NOMO-1 treated with DMSO at 0.1 percent for 48 hours (cell line): Measurements from ENCODE around the gene MPZL1.

Source experiments
- DNase-seq: peaks from one replicate; lab custom pipeline; 2025; ENCODE audit not compliant: unreplicated experiment; lab: John Stamatoyannopoulos, UW

The MPZL1 gene

DNA sequence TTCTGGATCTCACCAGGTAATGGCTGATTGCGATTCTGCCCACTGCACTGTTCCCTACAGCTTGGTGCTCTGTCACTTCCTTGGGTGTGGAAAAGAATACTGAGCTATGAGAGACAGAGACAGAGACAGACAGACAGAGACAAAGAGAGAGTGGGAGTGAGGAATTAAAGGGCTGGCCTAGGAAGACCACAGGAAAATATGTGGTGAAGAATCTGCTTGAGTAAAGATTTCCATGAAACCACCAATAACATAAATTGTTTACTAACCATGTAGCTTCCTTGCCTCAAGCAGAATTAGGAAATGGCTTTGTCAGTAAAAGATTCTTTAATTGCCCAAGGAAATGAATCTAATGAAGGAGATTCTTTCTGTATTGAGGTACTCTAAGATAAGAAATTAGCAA is 54.4 kb downstream of the MPZL1 start:
- DNase-seq: no peak

DNA sequence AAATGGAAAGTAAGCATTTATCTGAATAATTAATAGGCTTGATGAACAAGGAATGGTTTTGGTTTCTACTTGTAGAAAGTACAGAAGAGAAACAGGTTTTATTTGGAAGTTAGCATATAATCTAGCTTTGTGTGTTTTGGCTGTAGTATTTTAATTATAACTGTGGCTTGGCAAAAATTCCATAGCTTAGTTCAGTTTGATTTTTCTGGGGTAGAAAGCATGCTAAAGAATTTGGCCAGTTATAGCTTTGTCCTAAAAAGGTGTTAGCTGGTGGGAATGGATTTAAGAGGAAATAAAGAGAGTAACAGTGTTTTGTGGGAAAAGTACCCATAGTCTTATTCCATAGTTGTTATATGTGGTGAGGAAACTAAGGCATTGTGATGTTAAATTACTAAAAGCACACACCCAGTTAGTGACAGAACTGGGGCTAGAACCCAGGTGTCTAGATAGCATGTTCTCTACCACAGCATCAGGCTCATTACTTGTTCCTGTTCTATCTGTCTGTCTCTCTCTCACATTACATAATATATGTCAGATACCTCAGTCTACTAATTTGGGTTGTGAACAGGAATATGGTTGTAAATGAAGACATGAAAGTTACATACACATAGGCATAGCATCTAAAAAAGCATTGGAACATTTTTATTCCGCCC is 55.0 kb downstream of the MPZL1 start:
- no peak for DNase-seq

DNA sequence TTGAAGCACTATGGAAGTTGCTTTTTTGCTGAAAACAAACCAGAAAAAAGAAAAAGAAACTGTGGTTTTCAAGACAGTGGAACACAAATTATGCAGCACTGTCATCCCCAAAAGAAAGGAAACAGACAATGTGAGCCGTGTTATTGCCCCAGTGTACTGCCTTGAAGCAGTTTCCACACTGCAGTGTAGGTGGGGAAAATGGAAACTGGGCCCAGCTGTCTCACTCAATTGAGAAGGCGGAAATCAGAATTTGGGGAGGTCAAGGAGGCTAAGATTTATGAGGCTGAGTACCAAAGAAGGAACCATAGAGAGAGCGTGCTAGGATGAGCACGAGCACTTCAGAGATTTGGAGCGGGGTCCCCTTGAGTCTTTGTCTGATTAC is 55.5 kb downstream of the MPZL1 start:
- DNase-seq: no peak

DNA sequence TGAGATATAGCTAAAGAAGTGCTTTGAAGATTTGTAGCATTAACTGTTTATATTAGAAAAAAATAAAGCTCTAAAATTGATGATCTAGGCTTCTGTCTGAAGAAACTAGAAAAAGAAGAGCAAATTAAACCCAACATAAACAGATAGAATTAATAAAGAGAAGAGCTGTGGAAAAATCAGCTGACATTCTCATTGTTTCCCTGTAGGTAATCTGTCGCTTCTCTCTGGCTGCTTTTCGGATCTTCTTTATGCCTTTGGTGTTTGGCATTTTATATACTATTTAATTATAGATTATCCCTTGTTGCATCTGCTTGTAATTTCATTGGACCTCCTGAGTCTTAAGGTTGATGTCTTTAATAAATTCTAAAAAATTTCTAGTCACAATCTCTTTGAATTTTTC is 59.8 kb downstream of the MPZL1 start:
- no peak for DNase-seq

DNA sequence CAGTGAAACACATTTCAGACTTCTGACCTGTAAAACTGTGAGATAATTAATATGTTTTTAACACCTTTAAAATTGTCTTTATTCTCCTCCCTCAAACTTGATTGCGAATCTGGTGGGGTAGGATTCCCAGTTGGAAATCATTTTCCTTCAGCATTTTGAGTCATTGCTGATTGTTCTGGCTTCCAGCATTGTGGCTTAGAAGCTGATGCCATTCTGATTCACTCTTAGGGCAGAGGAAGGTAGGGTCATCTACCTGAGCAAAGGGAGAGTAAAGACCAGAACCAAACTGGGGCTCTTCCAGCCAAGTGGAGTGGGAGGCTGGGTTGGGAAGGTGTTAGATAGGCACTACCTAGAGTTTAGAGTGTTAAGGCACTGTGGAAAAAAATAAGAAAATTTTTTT is 61.2 kb downstream of the MPZL1 start:
- DNase-seq: no peak

DNA sequence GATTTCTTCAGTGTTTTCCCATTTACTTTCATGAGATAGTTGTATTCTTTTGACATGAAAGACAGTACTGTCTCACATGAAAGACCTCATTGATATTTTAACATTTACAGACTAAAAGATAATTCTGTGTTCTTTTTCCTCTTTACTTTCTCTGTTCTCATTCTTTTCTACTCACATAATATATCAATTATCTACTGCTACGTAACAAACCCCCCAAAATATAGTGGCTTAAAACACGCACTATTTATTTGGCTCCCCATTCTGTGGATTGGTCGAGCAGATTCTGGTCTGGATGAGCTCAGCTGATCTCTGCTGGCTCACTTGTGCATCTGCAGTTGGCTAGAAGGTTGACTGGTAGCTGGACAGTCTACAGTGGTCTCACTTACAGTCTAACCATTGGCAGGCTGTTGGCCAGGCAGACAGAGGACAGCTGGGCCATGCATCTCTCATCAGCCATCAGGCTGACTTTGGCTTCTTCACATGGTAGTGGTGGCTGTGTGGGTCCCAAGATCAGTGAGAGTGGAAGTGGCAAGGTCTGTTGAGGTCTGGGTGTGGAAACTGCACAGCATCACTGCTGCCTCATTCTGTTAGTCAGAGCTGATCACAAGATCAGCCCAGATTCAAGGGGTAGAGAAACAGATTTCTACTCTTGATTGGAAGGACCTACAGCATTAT is 63.2 kb downstream of the MPZL1 start:
- no peak for DNase-seq

DNA sequence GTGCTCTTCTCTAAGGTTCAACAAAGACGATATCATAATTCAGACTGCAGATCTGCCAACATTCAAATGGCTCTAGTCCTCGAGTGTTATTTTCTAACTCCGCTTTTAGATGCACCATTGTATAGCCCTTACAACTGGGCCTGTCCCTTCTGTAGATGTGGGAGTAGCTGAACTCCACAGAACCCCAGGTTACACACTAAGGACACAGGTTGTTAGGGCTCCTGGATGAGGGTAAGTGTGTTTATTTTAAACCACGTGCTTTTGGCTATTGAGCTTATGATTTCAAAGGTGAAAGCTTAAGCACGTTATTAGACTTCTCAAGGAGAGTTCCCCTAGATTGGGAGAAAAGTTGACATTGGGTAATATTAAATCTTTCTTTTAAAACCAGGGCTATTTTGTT is 64.7 kb downstream of the MPZL1 start:
- no peak for DNase-seq

DNA sequence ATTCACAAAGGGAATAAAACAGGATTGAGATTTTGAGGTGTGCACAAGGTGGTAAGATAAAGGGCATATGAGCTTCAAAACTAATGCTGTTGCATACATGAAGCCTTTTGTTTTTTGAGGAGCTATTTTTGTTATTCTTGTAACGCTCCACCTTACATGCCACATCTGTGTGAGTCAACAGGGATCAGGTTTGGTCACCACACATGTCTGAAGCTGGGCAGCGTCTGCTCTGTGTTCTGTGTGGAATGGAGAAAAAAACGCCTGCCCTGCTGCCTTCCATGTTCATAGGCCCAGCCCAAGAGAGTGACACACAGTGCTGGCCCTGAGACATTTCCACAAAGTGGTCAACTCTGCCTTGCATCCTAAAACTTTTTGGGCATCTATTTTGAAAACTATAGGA is 67.7 kb downstream of the MPZL1 start:
- DNase-seq: no peak

DNA sequence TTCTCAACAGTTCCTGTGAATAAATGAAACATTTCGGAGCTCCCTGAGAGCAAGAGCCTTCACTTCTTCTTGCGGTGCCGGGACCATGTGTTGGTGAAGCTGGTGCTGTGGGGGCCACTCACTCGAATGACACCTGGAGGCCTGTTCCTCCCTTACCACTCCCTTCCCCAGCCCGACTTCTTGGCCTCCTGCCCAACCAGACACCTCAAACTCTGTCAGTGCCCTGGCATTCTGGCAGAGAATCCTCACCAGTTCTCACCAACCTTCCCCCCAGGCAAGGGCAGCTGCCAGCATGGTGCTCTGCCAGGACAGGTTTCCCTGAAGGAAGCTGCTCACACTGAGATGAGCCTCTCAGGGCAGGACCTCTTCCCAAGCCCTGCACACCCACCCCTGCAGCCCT is 68.3 kb downstream of the MPZL1 start:
- DNase-seq: no peak

DNA sequence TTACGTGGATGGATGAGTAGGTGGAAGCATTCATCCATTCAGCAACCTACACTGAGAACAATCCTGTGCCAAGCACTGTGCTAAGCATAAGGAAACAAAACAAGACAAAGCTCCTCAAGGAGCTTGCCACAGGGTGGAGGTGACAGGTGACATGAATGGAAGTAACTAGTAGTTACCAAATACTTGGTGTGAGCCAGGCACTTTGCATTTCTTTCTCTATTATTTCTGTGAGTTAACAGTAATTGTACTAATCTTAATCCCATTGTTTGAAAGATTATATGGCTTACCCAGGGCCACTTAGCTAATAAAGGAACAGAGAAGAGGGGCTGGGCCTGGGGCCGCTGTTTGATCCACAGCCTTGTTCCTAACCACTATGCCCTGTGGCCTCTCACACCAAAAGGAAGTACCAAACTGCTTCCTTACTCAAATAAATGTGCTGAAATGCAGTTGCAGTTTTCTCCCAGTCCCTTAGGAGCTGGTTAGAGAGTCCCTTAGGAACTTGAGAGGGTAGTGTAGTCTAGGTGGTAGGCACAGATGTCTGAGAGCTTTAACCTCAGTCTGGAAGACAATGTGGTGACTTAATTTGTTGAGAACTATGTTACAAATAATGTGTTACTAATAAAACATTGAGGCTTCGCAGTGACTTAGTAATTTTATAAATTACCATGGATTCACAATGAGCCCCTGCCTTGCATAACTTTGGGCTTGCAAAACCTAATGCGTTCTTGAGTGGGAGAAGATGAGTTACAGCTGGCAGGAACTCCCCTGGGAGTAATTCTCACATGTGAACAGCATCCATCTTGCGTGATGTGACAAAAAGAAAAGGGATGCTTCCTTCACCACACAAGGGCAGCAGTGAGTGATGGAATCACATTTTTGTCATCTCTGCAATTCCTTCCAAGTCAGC is 69.8 kb downstream of the MPZL1 start:
- peak; percentile 57 for DNase-seq

DNA sequence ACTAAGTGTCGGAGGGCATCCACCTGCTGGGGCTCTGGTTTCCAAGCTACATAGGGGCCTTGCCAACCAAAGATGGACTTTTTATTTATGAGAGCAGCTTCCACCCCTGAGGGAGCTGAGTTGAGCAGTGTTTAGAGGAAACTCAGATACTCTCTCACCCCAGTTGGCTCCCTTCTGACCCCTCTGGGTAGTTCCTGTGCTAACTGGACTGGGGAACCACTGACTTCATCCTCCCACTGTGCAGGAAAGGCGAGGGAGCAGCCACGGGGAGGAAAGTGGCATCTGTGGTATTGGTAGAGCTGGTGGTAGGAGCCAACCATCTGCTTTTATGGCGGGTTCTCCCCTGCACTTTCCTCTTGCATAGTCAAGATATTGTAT is 70.4 kb downstream of the MPZL1 start:
- no peak for DNase-seq

DNA sequence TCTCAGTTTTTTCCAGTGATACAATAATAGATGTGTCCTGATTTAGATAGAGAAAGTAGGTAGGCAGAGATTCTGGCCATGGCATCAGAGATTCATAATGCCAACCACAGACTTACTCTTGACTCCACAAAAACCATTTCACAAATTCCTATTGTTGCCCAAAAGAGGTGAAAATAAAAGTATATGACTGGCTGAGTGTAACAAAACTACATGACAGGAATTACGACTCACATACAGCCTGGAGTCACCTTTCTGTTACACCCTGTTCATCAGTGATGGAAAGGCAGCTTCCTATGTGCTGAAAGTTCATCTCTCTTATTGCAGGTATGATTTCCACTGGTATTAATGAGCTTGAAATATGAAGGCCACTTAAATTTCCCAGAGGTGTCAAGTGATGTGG is 72.3 kb downstream of the MPZL1 start:
- no peak for DNase-seq

DNA sequence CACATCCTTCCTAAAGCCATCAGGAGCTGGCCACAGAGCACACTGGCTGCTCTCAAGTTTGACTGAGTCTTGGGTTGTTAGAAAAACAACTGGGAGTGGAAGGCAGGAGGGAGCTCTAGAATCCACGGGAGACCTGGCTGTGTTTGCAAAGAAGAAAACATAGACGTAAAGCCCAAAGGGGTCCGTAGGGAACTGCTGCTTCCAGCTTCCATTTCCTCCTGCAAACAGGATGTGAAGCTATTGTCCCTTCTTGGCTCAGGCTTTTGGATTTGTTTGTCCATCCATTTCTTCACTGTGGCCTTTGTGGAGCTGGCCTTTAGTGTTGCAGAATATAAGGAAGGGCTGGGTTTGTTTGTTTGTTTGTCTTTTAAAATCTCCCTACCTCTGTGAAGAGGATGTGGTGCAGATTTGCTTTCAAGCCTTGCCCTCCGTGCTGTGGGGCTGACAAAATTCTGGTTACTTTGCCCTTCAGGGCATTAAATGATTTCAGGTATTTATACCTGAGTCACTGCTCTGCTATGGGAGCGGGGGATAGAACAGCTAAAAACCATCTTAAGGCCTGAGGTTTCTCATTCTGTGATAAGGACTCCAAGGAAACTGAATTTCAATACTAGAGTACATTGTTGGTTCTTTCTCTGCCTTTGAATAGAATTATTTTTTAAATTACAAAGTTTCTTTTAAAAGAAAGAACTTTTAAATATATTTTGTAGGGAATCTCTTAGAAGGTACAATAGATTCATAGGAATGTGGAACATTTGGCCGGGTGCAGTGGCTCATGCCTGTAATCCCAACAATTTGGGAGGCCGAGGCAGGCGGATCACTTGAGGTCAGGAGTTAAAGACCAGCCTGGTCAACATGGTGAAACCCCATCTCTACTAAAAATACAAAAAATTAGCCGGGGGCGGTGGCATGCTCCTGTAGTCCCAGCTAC is 74.3 kb downstream of the MPZL1 start:
- DNase-seq: no peak

DNA sequence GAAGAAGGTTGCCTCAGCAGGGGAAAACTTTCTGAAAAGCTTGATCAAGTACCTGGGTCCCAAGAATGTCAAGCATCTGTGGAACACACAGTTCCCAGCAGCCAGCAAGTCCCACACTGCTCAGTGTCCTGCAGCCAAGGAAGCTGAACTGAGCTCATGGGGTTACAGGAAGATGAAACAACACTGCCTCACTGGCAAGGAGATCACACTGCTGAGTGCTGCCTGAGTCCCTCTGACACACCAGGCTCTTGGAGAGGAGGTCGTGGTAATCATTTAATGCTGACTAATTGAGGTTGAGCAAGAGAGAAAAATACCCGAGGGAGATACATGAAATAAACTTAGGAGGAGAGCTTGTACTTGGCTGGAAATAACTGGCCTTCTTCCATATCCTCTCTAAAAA is 75.2 kb downstream of the MPZL1 start:
- peak; percentile 83 for DNase-seq

DNA sequence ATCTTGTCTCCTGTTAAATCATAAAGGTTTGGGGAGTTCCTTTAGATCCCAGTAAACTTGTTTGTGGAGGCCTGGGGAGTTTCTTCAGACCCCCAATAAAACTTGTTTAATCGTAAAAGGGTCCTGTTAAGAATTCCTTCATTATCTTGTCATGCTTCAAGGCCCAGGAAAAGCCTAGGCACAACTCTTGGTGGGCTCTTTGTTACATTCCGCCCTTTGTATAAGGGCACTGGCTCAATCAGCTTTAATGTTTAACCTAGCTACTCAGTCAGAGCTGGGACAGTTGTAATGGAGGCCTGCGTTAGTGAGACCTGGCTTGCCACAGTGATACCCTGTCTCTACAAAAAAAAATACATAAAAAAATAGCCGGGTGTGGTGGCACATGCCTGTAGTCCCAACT is 77.2 kb downstream of the MPZL1 start:
- DNase-seq: no peak

DNA sequence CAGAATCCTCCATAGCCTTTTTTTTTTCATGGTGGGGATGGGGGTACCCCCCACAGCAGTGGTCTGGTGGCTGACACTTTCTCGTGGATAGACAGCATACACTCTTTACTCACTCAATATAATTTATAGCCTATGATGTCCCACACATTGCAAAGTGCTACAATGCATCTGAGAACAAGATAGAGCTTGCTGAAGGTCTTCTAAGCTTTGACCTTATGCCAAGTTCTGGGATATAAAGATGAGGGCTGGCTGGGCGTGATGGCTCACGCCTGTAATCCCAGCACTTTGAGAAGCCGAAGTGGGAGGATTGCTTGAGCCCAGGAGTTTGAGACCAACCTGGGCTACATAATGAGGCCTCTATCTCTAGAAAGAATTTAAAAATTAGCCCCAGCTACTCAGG is 78.0 kb downstream of the MPZL1 start:
- DNase-seq: no peak

DNA sequence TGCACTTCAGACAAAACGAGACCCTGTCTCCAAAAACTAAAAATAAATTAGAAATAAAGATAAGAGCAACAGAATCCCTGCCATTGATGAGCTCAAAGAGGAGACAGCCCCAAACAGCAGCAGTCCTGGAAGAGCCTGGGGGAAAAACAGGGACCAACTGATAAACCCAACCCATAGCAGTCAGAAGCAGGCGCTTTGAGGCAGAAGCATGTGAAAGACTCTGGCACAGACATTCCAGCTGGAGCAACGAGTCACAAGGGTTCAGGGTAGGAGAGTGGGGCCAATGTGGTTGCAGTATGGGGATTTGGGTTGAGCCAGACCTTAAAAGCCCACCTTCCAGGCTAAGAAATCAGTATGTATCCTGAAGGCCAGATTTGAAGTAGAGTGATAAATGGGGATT is 78.5 kb downstream of the MPZL1 start:
- DNase-seq: no peak

DNA sequence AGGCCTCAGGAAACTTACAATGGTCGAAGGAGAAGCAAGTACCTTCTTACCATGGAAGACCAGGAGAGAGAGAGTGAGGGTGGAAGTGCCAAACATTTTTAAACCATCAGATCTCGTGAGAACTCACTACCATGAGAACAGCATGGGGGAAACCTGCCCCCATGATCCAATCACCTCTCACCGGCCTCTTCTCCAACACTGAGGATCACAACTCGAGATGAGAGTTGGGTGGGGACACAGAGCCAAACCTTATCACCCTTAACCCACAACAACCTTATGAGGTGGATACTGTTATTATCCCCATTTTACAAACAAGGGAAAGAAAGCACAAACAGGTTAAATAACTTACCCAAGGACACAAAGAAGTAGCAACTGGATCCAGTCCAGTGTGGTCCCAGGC is 80.5 kb downstream of the MPZL1 start:
- no peak for DNase-seq

DNA sequence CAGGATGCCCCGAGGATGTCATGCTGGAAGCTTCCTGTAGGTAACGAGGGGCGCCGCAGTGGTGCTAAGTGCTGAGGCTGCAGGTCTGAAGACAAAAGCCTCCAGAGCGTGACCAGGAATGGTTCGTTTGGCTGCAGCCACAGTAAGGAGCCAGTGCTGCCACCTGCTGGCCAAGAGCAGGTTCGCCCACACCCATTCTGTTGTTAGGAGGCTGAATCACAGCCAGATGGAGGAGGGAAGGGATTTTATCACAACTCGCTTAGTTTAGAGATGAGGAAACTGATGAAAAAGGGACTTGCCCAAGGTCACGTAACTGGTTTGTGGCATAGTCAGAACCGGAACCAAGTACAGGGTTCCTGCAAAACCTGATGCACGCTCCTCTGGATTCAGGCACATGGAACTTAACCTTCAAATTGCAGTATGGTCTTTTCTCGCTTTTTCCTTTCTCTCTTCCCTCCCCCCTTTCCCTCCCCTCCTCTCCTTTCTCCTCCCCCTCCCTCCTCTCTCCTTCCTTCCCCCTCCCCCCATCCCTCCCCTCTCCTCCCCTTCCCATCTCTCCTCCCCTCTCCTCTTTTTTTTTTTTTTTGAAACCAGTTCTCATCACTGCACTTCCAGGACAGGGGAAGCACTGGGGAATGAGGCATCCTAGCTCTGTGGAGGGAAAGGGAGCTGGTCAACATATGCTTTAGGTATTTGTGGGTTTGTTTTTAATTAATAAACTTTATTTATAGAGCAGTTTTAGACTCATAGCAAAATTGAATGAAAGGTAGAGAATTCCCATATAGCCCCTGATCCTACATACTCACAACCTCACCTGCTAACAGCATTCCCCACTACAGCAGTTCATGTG is 81.8 kb downstream of the MPZL1 start:
- peak; percentile 92 for DNase-seq

DNA sequence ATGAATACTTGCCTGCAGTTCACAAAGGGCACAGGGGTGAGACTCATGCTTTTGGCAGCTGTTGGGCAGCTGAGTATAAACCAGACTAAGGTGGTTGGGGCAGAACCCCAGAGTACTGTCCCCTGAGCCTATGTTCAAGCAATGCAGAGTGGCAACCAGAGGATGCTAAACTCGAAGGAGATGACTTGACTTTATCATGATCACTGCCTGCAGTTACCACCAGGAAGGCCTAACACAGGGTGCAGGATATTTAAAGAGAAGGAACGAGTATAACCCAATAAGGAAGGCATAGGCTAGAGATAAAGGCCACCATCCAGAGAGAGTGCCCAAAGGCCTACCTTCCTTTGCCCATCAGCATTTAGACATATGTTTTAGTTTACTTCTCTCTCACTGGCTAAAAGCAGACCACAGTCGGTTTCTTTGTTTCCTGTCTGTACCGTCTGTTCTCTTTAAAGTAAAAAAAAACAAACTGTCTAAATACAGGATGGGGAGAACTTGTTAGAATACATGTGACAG is 83.3 kb downstream of the MPZL1 start:
- no peak for DNase-seq
